GM19397 (cell line): ENCODE data around the gene VIPR2.
"Not testable (repeated sequence)": the region's sequence is repeated elsewhere in the genome, so short reads cannot be mapped to it uniquely, and the experiment has no call there.

ENCODE experiments used
- ATAC-seq: cut with Tn5 transposase; IDR thresholded peaks from one replicate; pipeline ENCODE4 v1.9.1; 2021; ENCODE audit warnings: mild to moderate bottlenecking, moderate library complexity; ENCODE audit not compliant: unreplicated experiment

The VIPR2 gene

GRCh38 chr7:159105832-159106811 is 38.5 kb downstream of the VIPR2 start:
- no peak for ATAC-seq

- no peak for ATAC-seq
These were observed 39.4 kb downstream of the VIPR2 start for GRCh38 chr7:159105066-159105780.

- ATAC-seq: no peak
These were observed 40.3 kb downstream of the VIPR2 start for GRCh38 chr7:159104188-159104920.

- no peak for ATAC-seq
These were observed 41.1 kb downstream of the VIPR2 start for GRCh38 chr7:159103382-159104187.

- no peak for ATAC-seq
These were observed 41.8 kb downstream of the VIPR2 start for GRCh38 chr7:159102681-159103381.

- not testable (repeated sequence) for ATAC-seq
These were observed 43.0 kb downstream of the VIPR2 start for GRCh38 chr7:159101661-159102091.

GRCh38 chr7:159101083-159101395 is 43.6 kb downstream of the VIPR2 start:
- ATAC-seq: not testable (repeated sequence)

- ATAC-seq: not testable (repeated sequence)
These were observed 44.2 kb downstream of the VIPR2 start for GRCh38 chr7:159100281-159101082.

- no peak for ATAC-seq
These were observed 44.9 kb downstream of the VIPR2 start for GRCh38 chr7:159099711-159100231.

GRCh38 chr7:159098811-159099655 is 45.6 kb downstream of the VIPR2 start:
- ATAC-seq: no peak

GRCh38 chr7:159098424-159098786 is 46.3 kb downstream of the VIPR2 start:
- ATAC-seq: no peak

- no peak for ATAC-seq
These were observed 46.8 kb downstream of the VIPR2 start for GRCh38 chr7:159097661-159098423.

- no peak for ATAC-seq
These were observed 47.7 kb downstream of the VIPR2 start for GRCh38 chr7:159096736-159097581.

GRCh38 chr7:159095979-159096411 is 48.7 kb downstream of the VIPR2 start:
- no peak for ATAC-seq

- ATAC-seq: no peak
These were observed 49.5 kb downstream of the VIPR2 start for GRCh38 chr7:159094919-159095915.
